ENCODE data around the gene KRTAP3-2. TPM values are rescaled to one million over a fixed set of nuclear protein-coding genes. Genes with fewer than 3 reads are reported as not detected.
A peak's percentile ranks its signal among the peaks of the same experiment; 100 is the strongest.

The KRTAP3-2 gene
- total RNA-seq, 1 donor from 2014 or later: not detected

DNA sequence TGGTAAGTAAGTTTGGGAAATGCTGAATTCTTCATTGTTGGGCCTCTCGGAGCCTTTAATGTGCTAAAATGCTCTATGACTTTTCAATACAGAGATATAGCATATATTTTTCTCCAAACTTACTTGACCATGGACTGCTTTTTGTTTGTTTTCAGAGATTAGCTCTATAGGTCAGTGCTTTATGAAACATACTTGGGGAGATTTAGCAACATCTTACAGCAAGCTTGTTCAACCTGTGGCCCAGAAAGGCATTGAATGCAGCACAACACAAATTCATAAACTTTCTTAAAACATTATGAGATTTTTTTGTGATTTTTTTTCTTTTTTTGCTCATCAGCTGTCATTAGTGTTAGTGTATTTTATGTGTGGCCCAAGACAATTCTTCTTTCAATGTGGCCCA is 10.2 kb upstream of the KRTAP3-2 start:
- no peak for ATAC-seq

DNA sequence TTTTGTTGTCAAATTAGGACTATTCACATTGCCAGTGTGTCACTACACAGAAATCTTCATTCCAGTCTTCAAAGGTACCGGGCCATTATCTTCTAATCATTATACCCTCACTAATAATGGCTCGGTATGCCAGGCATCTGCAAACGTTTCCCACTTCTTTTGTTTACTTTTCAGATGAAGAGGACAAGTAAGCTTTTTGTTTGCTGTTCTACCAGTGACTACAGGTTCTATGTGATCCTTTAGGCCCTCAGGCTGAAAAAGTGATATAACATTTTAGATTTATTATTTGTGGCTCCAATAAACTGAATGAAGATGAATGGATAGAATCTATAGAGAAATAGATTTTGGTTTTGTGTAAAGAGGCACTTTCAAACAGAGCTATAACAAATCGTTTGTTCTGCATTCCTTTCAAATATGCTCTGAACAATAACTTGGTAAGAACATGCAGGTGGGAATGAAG is 9.6 kb upstream of the KRTAP3-2 start:
- ATAC-seq: no peak

DNA sequence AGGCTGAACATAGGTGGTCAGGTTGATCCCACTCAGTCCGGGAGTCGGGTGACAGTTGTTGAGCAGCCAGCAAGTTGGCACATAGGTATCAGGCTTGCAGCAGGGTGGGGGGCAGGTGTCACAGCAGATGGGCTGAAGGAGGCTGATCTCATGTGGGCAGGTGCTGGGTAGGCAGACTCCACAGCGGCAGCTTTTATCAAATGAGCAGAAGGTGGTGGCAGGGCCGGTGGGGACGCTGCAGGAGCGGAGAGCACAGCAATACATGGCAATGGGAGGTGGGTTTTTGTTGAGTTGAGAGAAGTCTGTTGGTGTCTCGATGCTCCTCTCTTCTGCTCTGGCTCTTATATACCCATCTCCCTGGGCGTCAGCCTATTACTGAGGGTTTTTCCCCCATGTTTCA is 9.1 kb upstream of the KRTAP3-2 start, which contains the start of gene KRTAP3-1:
KRTAP3-1 (minus strand) TSS at position 318 of the 400 bp plus-strand sequence; CDS start at position 264, 54 bp downstream.
- ATAC-seq: no peak

DNA sequence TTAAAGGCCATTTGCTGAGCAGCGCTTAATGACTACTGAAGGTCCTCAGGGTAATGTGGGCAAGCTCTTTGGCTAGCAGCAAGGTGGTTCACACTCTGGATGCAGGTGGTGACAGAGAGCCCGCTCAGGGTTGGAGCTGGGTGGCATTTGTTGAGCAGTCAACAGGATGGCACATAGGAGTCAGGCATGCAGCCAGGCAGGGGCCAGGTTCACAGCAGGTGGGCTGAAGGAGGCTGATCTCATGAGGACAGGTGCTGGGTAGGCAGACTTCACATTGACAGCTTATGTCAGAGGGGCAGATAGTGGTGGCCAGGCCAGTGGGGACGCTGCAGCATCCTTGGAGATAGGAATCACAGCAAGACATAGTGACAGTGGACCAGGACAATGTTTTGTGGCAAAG is 4.7 kb upstream of the KRTAP3-2 start:
- no peak for ATAC-seq

DNA sequence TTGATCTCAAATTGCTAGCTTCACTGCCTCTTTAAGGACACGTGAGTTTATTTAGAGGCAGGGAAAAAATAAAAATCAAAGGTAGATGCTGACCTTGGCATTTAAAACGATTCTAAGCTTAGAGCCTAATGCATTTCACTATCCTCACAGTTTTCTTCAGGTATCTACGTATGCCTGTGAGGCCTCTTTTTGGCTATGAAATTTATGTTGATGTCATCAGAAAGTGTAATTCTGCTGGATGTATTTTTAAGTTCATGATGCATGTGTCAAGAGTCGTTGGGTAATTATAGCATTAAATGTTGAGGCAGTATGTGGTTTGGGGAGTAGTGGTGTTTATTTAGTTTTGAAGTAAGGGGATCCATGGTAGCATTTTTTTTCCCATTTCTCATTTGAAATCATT is 4.2 kb upstream of the KRTAP3-2 start:
- ATAC-seq: no peak

DNA sequence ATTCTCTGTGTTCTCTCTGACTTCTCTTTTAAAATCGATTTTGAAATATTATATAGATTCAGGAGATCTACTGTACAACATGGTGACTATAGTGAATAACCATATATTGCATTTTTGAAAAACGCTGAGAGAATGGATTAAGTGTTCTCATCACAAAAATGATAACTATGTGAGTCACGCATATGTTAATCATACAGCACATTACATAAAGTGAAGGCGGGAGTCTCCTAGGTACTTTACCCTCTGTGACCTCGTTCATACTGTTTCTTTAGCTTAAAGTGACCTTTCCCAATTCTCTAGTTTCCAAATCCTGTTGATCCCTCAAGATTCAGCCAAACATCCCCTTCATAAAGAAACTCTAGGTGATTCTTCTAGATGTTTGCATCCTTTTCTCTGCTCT is 3.1 kb upstream of the KRTAP3-2 start:
- ATAC-seq: peak; percentile 84

DNA sequence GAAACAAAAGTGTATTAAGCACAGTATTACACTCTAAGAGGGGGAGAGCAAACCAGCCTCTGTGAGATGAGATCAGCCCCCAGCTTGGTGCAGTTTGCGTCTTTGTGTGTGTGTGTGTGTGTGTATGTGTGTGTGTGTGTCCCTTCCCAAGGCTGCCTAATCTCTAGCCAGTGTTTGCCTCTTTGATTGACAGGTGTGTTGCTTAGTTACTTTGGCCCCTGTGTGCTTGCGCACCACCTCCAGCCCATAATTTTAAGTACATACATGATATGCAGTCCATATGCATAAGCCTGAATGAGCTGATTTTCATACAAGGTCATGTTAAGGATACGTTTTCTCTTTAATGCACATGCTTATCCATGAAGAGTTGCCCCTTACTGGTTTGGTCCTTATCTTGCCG is 2.1 kb upstream of the KRTAP3-2 start:
- ATAC-seq: no peak

DNA sequence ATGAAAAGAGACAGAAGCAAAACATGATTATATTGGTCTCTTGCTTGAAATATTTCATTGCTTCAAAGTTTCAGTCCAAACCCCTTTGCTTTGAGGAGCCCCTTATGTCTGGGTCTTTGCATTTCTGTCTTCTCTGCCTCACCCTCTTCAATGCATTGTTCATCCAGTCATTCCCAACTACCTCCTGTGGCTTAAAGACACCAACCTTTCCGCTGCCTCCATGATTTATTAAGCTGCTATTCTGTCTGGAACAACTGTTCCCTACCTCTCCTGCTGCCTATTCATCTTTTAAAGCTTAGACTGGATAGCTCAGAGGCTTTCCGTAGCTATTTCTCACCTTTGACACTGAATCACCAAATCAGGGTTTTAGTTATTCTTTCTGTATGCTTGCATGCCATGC is 2.3 kb downstream of the KRTAP3-2 start:
- no peak for ATAC-seq

DNA sequence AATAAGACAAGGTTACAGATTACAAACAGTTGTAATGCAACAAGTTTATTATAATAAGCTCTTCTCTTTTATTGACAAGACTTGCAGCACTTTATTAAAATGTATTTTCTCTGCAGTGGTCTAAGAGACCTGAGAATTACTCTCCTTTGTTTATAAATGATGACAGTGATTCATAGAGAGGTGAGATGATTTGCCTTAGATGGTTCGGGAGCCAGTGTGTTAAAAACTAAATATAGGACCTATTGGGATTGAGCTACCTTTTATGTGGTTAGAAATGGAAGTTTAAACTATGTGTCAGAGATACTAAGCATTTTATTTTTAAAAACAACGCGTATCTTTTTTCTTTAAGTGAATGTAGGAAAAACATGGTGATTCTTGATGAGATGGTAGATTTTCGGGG is 2.9 kb downstream of the KRTAP3-2 start:
- ATAC-seq: no peak

DNA sequence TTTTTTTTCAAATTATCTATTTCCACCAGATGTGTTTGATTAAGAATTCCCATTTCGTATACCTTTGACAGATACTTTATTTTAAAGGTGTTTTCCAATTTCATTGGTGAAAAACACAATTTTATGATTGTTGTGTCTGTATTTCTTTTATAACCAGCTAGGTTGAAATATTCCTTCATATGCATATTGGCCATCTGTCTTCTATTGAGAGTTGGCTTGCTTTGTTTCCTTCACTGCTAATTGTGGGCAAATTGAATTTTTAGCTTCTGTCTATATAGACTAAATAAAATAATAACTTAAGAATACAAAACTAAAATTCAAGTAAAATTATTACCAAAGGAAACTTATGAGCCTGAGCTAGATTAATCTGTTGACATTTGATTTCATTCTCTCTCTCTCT is 4.6 kb downstream of the KRTAP3-2 start:
- ATAC-seq: no peak

DNA sequence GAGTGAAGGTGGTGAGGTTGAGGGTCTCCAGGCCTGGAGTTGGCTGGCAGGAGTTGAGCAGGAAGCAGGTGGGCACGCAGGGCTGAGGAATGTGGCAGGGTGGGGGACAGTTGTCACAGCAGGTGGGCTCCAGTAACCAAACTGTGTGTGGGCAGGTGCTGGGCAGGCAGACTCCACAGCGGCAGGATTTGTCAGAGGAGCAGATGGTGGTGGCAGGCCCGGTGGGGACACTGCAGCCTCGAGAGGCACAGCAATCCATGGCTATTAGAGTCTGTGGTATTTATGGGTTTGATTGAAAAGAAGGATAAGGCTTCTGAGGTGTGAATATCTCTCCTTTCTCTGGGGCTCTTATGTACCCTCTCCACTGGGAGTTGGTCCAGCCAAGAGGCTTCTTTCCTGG is 5.9 kb downstream of the KRTAP3-2 start, which contains the start of gene KRTAP3-3:
KRTAP3-3 (minus strand) TSS at position 326 of the 400 bp plus-strand sequence; CDS start at position 259, 67 bp downstream.
- ATAC-seq: no peak

DNA sequence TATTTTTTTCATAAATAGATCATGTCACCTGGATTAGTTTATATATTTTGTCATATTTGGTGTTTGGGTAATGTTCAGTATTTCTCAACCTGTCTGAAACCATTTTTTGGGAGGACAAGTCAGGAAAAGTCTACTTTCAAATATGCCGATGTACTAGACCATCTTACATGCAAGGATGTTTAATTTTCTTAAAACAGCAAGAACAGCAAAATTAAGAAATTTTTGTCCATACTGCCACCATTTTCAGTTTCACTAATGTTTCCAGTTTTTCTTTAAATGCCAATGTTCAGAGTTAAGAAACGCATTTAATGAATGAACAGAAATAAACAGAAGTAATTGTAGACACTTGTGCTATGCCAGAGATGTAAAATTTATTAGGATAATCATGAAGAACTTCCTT is 6.6 kb downstream of the KRTAP3-2 start:
- ATAC-seq: no peak

DNA sequence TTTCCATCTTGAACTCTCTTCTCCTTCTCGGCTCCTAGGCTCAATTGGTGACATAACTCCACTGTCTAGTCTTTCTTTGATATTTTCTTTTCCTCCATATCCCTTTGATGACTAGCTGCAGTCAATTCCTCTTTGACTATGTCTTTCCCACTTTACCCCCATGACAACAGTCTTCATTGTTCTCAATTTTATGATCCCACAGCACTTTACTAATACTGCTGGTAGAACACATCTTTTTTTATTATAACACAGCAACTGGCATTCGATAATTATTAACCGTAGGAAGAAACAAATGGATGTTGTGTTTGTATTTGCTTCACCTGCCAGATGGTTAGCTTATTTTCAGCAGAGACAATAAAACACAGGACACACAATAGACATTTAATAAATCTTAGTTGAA is 7.0 kb downstream of the KRTAP3-2 start:
- ATAC-seq: no peak

DNA sequence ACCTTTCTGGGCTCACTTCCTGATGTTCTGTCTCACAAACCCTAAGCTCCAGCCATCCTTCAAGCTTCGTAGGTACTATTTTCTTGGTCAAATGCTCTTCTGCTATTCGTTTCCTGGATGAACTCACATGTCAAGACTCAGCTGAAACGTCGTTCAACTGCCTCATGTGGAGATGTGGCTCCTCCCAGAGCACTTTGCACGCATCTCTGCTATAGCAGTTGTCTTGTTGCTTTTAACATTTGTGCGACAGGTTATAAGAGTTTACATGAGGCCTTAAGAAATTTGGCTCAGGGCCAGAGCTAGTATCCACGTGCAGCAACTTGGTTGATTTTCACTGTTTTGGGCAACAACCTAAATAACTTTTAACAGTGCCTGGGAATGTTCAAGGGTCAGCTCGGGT is 12.8 kb downstream of the KRTAP3-2 start:
- ATAC-seq: peak; percentile 60

DNA sequence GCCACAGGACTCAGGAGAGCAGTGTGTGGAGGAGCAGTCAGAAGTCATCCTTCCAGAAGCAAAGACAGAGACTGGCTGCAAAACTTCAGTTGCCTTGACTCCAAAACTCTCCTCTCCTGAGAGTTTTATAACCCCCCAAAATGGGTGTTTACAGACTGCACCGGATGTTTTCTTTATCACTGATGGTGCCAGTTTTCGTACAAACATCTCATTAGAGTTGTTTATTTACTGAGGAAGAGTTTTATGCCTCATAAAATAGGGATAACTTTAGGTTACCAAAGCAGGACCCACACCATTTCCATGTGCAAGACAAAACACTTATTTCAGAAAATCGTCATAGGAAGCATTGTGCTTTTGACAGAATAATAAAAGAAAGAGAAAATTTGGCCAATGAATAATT is 15.5 kb downstream of the KRTAP3-2 start, which contains the start of gene KRT40:
KRT40 (minus strand) TSS at position 101 of the 400 bp plus-strand sequence; CDS start at position 48, 53 bp downstream.
- ATAC-seq: no peak

DNA sequence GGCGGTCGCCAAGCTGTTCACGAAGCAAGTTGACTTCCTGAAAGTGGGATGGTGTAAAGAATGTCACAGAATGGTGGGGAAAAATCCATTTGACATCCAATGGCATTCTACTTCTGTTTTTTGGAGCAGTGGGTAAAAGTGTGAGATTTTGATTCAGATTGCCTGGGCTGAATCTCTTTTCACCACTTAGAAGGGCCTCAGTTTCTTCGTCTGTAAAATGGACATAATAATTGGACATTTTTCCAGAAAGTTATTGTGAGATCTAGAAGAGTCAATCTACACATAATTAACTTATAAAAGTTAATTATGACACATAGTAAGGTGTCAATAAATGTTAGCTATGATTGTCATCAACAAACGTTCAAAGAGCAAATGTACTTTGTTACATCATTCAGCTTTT is 18.6 kb downstream of the KRTAP3-2 start:
- no peak for ATAC-seq

DNA sequence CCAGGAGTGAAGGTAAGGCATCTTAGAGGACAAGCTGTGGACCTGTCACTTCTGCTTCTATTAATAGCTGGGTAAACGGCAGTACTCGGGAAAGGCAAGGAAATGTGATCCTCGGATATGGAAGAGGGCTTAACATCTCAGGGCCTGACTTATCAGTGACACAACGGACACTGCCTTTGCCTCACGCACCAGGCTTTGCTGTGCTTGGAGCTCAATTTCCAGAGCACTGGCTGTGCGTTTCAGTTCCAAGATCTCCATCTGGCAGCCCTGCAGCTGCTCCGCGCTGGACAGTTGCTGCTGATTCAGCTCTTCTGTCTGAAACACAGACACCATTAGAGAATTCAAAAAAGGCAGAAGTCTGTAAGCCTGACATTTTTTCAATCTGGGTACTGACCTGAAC is 19.1 kb downstream of the KRTAP3-2 start:
- ATAC-seq: no peak

DNA sequence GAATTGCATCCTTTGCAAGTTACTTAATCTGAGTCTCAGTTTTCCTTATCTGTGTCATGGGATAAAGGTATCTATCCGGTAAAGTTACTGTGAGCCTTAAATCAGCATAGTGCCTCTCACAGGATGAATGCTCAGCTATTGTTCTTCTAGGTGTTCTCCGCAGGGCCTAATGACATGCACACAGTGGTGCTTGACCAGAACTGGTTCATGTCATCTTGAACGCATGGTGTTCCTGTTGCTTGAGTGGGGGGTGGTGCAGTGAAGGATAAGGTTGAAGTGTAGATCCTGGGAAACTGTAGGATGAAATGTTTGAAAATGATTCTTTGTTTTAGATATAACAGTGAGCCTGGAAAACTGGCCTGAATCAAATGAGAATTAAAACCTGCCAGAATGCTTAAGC is 19.6 kb downstream of the KRTAP3-2 start:
- no peak for ATAC-seq

DNA sequence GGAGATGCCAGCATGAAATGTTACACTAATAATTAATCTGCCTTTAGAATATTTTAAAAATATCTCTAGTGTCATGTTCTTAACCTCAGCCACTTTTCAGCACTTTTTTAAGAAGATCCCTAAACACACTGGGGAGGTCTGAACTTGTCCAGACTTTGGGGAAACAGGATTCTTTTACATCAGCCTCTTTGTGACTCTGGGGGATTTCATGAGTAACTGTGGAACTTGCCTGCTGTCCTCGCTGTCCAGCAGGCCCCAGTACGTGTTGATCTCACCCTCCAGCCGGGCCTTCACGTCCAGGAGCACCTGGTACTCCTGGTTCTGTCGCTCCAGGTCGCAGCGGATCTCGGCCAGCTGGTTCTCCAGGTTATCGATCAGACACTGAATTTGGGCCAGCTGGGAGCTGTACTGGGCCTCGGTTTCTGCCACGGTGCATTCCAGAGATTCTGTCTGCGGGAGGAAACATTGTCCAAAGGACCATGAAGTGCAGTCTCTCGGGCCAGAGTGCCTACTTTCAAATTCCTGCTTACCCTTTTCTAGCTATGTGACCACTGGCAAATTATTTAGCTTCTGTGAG is 21.0 kb downstream of the KRTAP3-2 start:
- ATAC-seq: no peak

DNA sequence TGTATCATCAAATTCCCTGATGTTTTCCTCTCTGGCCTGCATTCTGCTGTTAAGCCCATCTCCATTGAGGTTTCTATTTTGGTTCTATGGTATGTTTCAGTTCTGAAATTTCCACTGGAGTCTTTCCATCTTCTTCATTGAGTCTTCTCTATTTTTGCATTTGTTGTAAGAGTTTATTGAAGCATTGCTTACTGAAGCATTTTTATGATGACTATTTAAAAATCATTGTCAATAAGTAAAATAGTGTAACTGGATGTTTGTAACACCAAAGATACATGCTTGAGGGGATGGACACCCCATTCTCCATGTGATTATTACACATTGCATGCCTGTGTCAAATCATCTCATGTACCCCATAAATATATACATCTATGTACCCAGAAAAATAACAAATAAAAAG is 24.2 kb downstream of the KRTAP3-2 start:
- ATAC-seq: no peak

DNA sequence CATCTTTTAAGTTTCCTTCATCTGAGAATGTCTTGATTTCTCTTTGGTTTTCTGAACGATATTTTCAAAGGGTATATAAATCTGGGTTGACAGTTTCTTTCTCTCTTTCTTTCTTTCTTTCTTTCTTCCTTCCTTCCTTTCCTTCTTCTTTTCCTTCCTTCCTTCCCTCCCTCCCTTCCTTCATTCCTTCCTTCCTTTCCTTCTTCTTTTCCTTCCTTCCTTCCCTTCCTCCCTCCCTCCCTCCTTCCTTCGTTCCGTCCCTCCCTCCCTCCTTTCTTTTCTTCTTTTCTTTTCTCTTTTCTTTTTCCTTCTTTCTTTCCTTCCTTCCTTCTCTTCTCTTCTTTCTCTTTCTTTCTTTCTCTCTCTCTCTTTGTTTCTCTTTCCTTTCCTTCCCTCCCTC is 25.3 kb downstream of the KRTAP3-2 start:
- ATAC-seq: no peak

DNA sequence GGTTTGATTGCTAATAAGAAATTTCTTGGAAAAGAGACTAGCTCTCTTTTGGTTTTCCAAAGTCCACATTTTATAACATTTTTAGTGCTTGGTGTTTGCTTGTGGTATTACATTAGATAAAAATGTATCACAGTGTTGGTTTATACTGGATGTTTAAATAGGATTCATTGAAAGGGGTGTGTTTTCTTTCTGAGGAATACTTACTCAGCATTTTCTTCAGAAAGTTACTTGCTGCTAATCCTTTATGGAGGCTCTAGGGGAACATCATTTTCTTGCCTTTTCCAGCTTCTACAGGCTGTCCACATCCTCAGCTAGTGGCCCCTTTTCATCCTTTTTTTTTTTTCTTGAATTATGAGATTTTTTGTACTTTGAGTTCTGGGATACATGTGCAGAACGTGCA is 32.1 kb downstream of the KRTAP3-2 start:
- ATAC-seq: no peak

DNA sequence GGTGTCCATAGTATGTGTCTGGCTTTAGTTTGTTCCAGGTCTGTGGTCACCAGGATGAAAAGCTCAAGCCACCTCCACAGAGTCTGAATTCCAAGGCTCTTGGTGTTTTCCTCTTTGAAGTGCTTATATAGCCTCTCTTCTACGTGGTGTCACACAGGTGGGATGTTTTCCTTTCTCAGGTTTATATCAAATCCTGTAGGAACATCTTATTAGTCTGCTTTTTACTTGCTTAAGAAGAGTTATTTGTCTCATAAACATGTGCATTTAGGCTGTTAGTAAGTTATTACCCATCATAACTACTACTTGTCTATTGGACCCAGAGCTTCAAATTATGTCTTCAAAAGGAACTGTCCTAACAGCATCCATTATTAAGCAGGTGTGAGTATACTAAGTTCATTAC is 32.9 kb downstream of the KRTAP3-2 start, which contains the start of gene KRT39:
KRT39 (minus strand) TSS at position 101 of the 400 bp plus-strand sequence; CDS start at position 9, 92 bp downstream.
- ATAC-seq: no peak

DNA sequence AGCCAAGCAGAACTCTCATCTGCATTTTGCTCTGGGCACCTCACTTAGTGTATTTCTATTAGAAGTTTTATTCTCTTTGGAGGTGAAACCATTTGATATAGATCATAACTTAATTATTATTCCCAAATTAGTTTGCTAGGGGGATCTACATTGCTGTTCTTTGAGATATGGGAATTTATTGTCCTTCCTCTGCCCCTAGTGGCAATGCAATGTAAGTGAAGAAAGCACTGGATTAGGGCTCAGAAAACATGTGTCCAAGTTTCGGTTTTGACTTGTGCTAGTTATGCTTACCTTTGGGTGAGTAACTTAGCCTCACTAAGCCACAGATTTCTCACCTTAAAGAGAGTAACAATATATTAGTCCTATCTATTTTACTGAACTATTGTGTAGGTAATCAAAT is 35.9 kb downstream of the KRTAP3-2 start:
- ATAC-seq: peak; percentile 79

DNA sequence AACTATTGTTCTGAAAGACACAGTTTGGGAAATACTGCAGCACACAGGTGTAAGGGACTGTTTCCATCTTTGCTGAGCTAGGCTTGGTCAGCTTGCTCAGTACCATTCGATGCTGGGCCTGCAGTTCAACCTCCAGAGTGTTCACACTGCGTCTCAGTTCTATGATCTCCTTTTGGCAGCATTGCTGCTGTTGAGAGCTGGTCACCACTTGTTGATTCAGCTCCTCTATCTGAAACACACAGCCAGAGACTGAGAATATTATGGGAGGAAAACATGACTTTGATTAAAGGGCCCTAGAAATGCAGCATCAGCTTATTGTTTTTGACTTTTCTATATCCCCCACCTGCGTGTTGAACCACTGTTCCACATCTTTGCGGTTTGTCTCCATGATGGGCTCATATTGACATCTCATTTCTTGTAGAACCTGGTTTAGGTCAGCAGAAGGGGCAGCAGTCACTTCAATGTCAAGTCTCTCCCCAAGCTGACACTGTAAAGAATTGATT is 37.6 kb downstream of the KRTAP3-2 start:
- no peak for ATAC-seq

All from esophagus mucosa (tissue), 1 donor.